CD8-positive, alpha-beta memory T cell (primary cell): ENCODE results near the gene C1orf159. TPM values are rescaled to one million over a fixed set of nuclear protein-coding genes. Genes with fewer than 3 reads are reported as not detected.
A peak's percentile ranks its signal among the peaks of the same experiment; 100 is the strongest.

Experiments
- CTCF ChIA-PET: fragments of 350-600 bp; sonication (Branson Sonifier 250); formaldehyde crosslinking; loops from one replicate; lab custom pipeline; 2021; ENCODE audit warnings: antibody characterized with exemption; lab: Charles Lee
- POLR2A ChIA-PET: fragments of 350-600 bp; sonication (Branson Sonifier 250); formaldehyde crosslinking; loops from one replicate; lab custom pipeline; 2021; ENCODE audit warnings: antibody characterized with exemption; lab: Charles Lee
- DNase-seq, 5 donors: peaks; one replicate each; pipeline versions ENCODE4 v3.0.0 to v3.0.0-alpha.2; 2020 to 2022; ENCODE audit warnings: mixed read lengths in 1 of 5
- H3K27ac ChIP-seq: one replicate; pipeline ENCODE4 v1.7.0; 2013; ENCODE audit warnings: low read depth, mild to moderate bottlenecking, low read length, moderate library complexity
- H3K27me3 ChIP-seq: 2 replicates; pipeline ENCODE4 v1.7.0; 2013; ENCODE audit warnings: low read length, mild to moderate bottlenecking; ENCODE audit not compliant: insufficient read depth, poor library complexity, severe bottlenecking
- H3K36me3 ChIP-seq: 2 replicates; pipeline ENCODE4 v1.7.0; 2013; ENCODE audit warnings: mild to moderate bottlenecking, low read length, moderate library complexity; ENCODE audit not compliant: insufficient read depth
- H3K4me1 ChIP-seq: 2 replicates; pipeline ENCODE4 v1.7.0; 2013; ENCODE audit warnings: mild to moderate bottlenecking, low read length, moderate library complexity; ENCODE audit not compliant: insufficient read depth
- H3K4me3 ChIP-seq: 2 replicates; pipeline ENCODE4 v1.7.0; 2013; ENCODE audit warnings: mild to moderate bottlenecking, low read length
- H3K9me3 ChIP-seq: 2 replicates; pipeline ENCODE4 v1.7.0; 2013; ENCODE audit warnings: mild to moderate bottlenecking, low read length
- H3K27ac Mint-ChIP-seq, 8 donors: one replicate each; pipeline ENCODE4 v1.8.0; 2020 to 2021; ENCODE audit warnings: mixed read lengths in 8 of 8, mild to moderate bottlenecking in 6 of 8, inconsistent platforms in 3 of 8, moderate library complexity in 3 of 8
- H3K27me3 Mint-ChIP-seq, 2 donors: one replicate each; pipeline ENCODE4 v1.8.0; 2020 to 2021; ENCODE audit warnings: mixed read lengths in 2 of 2, mild to moderate bottlenecking in 1 of 2, moderate library complexity in 1 of 2
- H3K36me3 Mint-ChIP-seq, 3 donors: one replicate each; pipeline ENCODE4 v1.8.0; 2020 to 2021; ENCODE audit warnings: mixed read lengths in 3 of 3, inconsistent platforms in 1 of 3, mild to moderate bottlenecking in 1 of 3
- H3K4me1 Mint-ChIP-seq, 3 donors: one replicate each; pipeline ENCODE4 v1.8.0; 2020 to 2021; ENCODE audit warnings: mixed read lengths in 3 of 3, inconsistent platforms in 1 of 3, mild to moderate bottlenecking in 1 of 3
- H3K4me3 Mint-ChIP-seq, 7 donors: one replicate each; pipeline ENCODE4 v1.8.0; 2020 to 2021; ENCODE audit warnings: mixed read lengths in 7 of 7, mild to moderate bottlenecking in 6 of 7, moderate library complexity in 4 of 7, inconsistent platforms in 2 of 7
- H3K9me3 Mint-ChIP-seq, 5 donors: one replicate each; pipeline ENCODE4 v1.8.0; 2020 to 2022; ENCODE audit warnings: mixed read lengths in 5 of 5, mild to moderate bottlenecking in 3 of 5, moderate library complexity in 2 of 5, inconsistent platforms in 1 of 5
- polyA plus RNA-seq: library from polyadenylated mRNA; unstranded; fragments of 300-500 nt; fragmentation: Illumina TruSeq; gene quantifications from one replicate; pipeline ENCODE4 v1.2.3, GENCODE V29; 2021
- total RNA-seq, 2 experiments: library from RNA; stranded (reverse); gene quantifications; one replicate each; pipeline ENCODE4 v1.2.3, GENCODE V29; 2021

The C1orf159 gene
- total and polyA plus RNA-seq, 3 experiments from 2014 or later: 7.9 to 20.8 (median 18.7) TPM

- ChIA-PET POLR2A (no interaction called here), CTCF (no interaction called here)
- H3K27ac Mint-ChIP-seq: peak overlapping the region in 1 of 8 donors; percentile 60
- Histone ChIP-seq H3K36me3 (no peaks in the 10 kb centered on the region), H3K9me3 (no peaks in the 10 kb centered on the region), H3K27me3 (no peaks in the 10 kb centered on the region), H3K4me3 (no peak overlapping the region), H3K27ac (no peak overlapping the region), H3K4me1 (peaks cover 7% of the 10 kb centered on the region)
- no peak for DNase-seq
- no peaks in the 10 kb centered on the region for H3K9me3 Mint-ChIP-seq
- peaks cover 0 to 4% (median 0%) of the 10 kb centered on the region in 3 donors for H3K4me1 Mint-ChIP-seq
- peaks cover 0 to 2% (median 2%) of the 10 kb centered on the region in 3 donors for H3K36me3 Mint-ChIP-seq
- H3K4me3 Mint-ChIP-seq: no peak overlapping the region
- H3K27me3 Mint-ChIP-seq: no peaks in the 10 kb centered on the region
Measured at GRCh38 chr1:1084372-1085170, 31.3 kb downstream of the C1orf159 start.

- no peaks in the 10 kb centered on the region for H3K36me3 ChIP-seq
- ChIA-PET POLR2A (no interaction called here), CTCF (no interaction called here)
- Mint-ChIP-seq H3K4me1 (peaks cover 0 to 8% (median 2%) of the 10 kb centered on the region in 3 donors), H3K27ac (no peak overlapping the region), H3K27me3 (no peaks in the 10 kb centered on the region), H3K9me3 (no peaks in the 10 kb centered on the region), H3K36me3 (peaks cover 0 to 2% (median 2%) of the 10 kb centered on the region in 3 donors), H3K4me3 (no peak overlapping the region)
- no peaks in the 10 kb centered on the region for H3K27me3 ChIP-seq
- H3K9me3 ChIP-seq: no peaks in the 10 kb centered on the region
- no peak overlapping the region for H3K27ac ChIP-seq
- peak in 1 of 5 donors; percentile 44 for DNase-seq
- H3K4me3 ChIP-seq: no peak overlapping the region
- H3K4me1 ChIP-seq: peaks cover 11% of the 10 kb centered on the region
Measured at GRCh38 chr1:1083416-1084371, 32.2 kb downstream of the C1orf159 start.

DNA sequence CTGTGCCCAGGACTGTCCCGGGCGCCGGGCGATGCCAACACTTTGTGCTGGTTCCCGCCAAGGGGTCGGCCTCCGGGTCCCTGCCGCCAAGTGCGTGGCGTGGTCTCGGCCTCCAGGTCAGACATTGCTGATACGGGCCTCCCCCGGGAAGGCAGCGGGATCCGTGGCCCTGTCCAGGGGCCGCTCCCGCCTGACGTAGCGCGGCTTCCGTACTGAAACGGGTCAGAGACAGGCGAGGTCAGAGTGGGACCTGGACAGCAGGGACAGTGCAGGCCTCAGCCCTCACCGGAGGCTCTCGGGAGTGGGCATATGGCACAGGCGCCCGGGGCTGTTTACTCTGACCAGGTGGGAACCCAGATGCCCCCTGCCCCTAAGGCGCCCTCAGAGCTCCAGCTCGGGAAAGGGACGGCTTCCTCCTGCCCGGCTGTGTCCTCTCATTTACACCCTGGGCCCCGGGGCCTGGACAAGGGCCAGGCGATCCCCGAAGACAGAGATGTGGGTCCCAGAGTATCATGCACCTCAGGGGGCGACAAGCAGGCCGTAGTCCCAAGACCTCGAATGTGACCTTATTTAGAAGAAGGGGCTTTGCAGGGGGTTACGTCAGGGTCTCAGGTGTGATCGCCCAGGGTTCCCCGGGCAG, 33.0 kb downstream of the C1orf159 start:
- no peak overlapping the region for H3K27ac ChIP-seq
- Mint-ChIP-seq H3K4me1 (peaks cover 0 to 8% (median 2%) of the 10 kb centered on the region in 3 donors), H3K27ac (no peak overlapping the region), H3K36me3 (peaks cover 0 to 2% (median 2%) of the 10 kb centered on the region in 3 donors), H3K4me3 (no peak overlapping the region), H3K9me3 (no peaks in the 10 kb centered on the region), H3K27me3 (no peaks in the 10 kb centered on the region)
- H3K36me3 ChIP-seq: no peaks in the 10 kb centered on the region
- ChIA-PET CTCF (no interaction called here), POLR2A (no interaction called here)
- H3K9me3 ChIP-seq: no peaks in the 10 kb centered on the region
- peak in 1 of 5 donors; percentile 45 for DNase-seq
- H3K4me3 ChIP-seq: no peak overlapping the region
- peaks cover 11% of the 10 kb centered on the region for H3K4me1 ChIP-seq
- H3K27me3 ChIP-seq: no peaks in the 10 kb centered on the region

- H3K9me3 ChIP-seq: no peaks in the 10 kb centered on the region
- no peak overlapping the region for H3K27ac ChIP-seq
- H3K36me3 ChIP-seq: no peaks in the 10 kb centered on the region
- Mint-ChIP-seq H3K27ac (no peak overlapping the region), H3K27me3 (no peaks in the 10 kb centered on the region), H3K36me3 (peaks cover 0 to 2% (median 2%) of the 10 kb centered on the region in 3 donors), H3K4me1 (peaks cover 0 to 8% (median 2%) of the 10 kb centered on the region in 3 donors), H3K9me3 (no peaks in the 10 kb centered on the region), H3K4me3 (peak overlapping the region in 1 of 7 donors; percentile 13)
- H3K27me3 ChIP-seq: no peaks in the 10 kb centered on the region
- H3K4me1 ChIP-seq: peaks cover 11% of the 10 kb centered on the region
- no peak overlapping the region for H3K4me3 ChIP-seq
- peak in 2 of 5 donors; percentile 0 to 31 for DNase-seq
- POLR2A ChIA-PET: no interaction called here
- CTCF ChIA-PET: no interaction called here
Measured at GRCh38 chr1:1082239-1082775, 33.6 kb downstream of the C1orf159 start.

GRCh38 chr1:1081311-1082238, 34.3 kb downstream of the C1orf159 start:
- no peak overlapping the region for H3K4me3 ChIP-seq
- H3K36me3 Mint-ChIP-seq: peaks cover 0 to 2% (median under 1%) of the 10 kb centered on the region in 3 donors
- no peak overlapping the region for H3K27ac Mint-ChIP-seq
- DNase-seq: peak in 1 of 5 donors; percentile 33
- peaks cover 11% of the 10 kb centered on the region for H3K4me1 ChIP-seq
- no peaks in the 10 kb centered on the region for H3K27me3 ChIP-seq
- peak overlapping the region in 1 of 7 donors; percentile 13 for H3K4me3 Mint-ChIP-seq
- POLR2A ChIA-PET: interaction anchor here (0.6 kb wide), 1 partner anchor 123 kb away, joined by 6 read pairs; the partner anchor contains the start of gene NOC2L
- no peaks in the 10 kb centered on the region for H3K9me3 ChIP-seq
- H3K36me3 ChIP-seq: no peaks in the 10 kb centered on the region
- no peak overlapping the region for H3K27ac ChIP-seq
- peaks cover 0 to 8% (median 2%) of the 10 kb centered on the region in 3 donors for H3K4me1 Mint-ChIP-seq
- no peaks in the 10 kb centered on the region for H3K9me3 Mint-ChIP-seq
- CTCF ChIA-PET: no interaction called here
- H3K27me3 Mint-ChIP-seq: no peaks in the 10 kb centered on the region

GRCh38 chr1:1080951-1081310, 35.0 kb downstream of the C1orf159 start:
- no peaks in the 10 kb centered on the region for H3K27me3 Mint-ChIP-seq
- Histone ChIP-seq H3K27ac (no peak overlapping the region), H3K4me3 (no peak overlapping the region), H3K4me1 (peaks cover 11% of the 10 kb centered on the region), H3K27me3 (no peaks in the 10 kb centered on the region), H3K36me3 (no peaks in the 10 kb centered on the region), H3K9me3 (no peaks in the 10 kb centered on the region)
- H3K9me3 Mint-ChIP-seq: no peaks in the 10 kb centered on the region
- ChIA-PET POLR2A (interaction anchor here (0.6 kb wide), 1 partner anchor 122 kb away, joined by 6 read pairs; the partner anchor contains the start of gene NOC2L), CTCF (no interaction called here)
- H3K4me3 Mint-ChIP-seq: no peak overlapping the region
- peaks cover 0 to 8% (median 2%) of the 10 kb centered on the region in 3 donors for H3K4me1 Mint-ChIP-seq
- no peak overlapping the region for H3K27ac Mint-ChIP-seq
- H3K36me3 Mint-ChIP-seq: peaks cover 0 to 2% (median 0%) of the 10 kb centered on the region in 3 donors
- peak in 1 of 5 donors; percentile 42 for DNase-seq
